Activated T-helper 1 cell treated with Interleukin-2 at 50 U/mL for 16 hours (primary cell): ENCODE results near the gene RASGRP3.
"Not testable (repeated sequence)": the region's sequence is repeated elsewhere in the genome, so short reads cannot be mapped to it uniquely, and the experiment has no call there.

Experiments
- DNase-seq: peaks from one replicate; pipeline ENCODE4 v3.0.0-alpha.2; 2020; ENCODE audit warnings: low read depth

The RASGRP3 gene

DNA sequence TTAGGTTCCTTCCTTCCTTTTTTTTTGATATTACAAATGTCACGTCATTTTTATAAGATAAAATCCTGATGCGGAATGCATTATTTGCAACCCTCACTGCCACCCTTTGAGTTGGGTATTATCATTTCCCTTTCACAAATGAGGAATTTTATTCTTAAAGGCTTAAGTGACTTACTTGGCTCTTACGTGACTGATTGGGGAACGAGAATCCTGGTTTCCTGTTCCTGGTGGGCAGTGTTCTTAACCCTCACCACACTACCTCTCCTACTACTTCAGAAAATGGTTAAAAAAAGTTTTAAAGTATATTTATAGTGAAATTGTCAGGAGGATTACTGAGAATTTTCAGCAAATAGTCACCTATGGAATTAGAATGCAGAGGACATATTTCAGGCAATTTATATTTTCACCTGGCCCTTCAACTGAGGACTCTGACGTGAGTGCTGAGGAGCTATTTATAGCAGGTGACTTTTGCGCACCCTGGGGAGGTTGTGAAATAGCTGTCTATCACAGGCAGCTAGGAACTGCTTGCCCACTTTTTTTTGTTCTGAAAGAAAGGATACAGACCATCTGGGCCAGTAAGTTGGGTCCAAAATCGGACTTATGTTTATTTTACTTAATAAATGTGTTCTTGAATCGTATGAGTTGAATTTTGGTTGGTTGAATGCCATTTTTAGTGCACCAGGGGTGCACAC lies 18.7 kb upstream of the RASGRP3 start:
- DNase-seq = no peak

DNA sequence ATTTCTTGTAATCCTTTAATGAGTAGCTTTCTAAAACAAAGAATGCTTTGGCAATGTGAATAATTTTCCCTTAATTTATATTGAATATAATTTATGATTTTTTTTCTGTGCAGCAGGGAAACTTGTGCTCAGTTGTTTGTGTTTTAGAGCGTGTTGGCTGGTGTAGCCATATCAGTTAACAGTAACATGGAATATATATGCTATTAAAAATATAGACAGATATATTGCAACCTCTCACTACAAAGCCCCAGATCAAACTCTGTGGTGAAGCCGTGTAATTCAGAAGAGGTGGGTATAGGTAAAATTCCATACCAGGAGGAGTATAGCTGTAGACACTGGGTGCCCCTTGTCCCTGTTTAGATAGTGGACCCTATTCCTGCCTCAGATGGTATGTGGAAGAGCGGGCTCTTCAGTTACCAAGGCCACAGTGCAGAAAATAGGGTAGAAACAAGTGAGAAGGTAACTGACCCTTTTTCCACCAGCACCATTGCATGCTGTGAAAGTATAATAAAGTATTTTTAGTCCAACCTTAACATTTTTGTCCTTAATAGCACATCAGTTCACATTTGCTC lies 18.1 kb upstream of the RASGRP3 start:
- no peak for DNase-seq

DNA sequence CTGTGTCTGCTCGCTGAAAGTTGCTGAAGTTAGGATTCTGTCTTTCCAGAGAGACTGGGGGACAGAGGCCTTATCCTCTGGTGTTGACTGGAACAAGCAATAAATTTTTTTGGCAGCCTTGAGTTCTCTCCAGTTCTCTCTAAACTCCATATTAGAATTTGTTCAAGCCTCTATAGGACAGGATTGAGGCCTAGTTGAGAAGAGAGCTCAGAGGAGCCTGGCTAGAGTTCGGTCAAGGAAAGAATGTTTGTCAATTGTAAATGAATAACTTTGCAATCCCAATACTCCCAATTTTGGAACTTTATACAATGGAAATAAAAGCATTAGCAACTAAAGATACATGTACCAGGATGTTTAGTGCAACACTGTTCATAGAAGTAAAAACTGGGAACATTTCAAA lies 16.7 kb upstream of the RASGRP3 start:
- DNase-seq = no peak

DNA sequence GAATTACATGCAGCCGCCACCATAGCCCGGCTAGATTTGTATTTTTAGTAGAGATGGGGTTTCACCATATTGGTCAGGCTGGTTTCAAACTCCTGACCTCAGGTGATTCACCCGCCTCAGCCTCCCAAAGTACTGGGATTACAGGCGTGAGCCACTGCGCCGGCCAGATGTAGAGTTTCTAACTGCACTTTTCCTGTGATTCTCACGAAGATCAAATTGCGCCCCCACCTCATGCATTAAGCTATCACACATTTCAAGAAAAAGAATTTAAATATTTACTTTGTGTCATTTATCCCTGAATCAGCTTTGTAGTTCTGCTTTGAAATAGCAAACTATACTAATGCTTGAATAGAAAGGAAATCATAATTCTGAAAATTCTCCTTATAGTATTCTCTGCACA lies 13.9 kb upstream of the RASGRP3 start:
- not testable (repeated sequence) for DNase-seq

DNA sequence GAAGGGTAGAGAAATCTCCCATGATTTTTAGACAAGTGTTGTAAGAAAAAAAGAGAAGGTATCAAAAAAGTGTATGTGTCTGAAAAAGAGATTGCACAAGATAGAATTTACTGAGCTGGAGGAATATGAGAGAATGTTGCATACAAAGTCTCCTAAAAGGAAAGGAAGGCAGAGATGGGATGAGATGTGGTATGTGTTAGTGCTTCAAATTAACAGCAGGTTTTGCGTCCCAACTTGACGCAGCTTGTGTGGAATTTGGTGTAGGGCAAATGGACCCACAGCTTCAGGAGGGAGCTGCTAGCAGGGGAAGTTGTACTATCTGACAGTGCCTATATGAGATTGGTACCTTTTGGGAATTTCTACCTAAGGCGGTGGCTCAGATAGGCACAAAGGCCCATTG lies 9.0 kb upstream of the RASGRP3 start:
- no peak for DNase-seq

DNA sequence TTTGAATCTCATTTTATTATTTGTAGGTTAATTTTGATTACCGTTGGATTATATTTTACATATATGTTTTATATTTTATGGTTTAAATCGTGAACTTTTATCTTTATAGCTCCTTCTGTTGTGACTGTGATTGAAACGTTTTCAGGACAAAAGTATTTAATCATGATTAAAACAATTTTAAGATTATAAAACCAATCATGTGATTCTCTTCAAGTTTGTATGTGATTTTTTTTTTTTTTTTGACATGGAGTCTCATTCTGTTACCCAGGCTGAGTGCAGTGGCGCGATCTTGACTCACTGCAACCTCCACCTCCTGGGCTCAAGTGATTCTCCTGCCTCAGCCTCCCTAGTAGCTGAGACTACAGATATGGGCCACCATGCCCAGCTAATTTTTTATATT lies 7.2 kb upstream of the RASGRP3 start:
- no peak for DNase-seq

DNA sequence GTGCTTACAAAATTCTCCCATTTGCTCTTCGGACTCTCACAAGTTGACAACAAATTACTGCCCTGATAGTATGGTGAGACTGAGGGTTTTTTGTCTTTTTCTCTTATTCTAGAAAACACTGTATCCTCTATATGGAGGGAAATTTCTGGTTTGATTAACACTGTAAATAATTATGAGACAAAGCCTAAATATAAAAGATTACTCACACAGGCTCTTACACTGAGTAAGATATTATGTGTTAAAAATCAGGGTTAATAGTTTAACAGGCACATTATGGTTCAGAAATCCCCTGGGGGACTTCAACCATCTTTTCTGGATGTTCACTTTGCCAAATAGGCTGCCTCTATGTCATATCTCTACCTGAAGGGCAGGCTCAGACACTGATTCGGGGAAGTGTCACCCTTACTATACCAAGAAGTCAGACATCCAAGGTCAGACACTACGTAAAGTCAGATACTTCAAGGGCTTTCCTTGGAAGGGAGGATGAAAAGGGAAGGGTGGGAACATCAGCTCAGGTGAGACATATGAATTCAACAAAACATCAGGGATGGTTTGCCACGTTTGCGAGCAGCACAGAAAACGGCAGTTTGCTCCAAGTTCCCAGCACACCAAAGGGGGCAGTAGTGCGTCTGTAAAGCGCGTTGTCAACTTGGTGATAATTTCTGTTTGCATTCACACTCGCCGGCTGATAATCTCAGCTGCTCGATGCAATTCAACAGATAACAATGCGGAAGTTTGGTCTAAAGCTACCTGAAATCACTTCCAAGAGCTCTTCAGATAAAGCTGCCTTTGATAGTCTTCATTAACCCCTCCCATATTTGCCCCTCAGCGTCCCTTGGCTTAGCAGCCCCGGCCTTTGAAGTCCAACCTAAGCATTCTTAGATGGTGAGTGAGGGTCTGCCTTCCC lies 972 bp upstream of the RASGRP3 start:
- DNase-seq = peak; percentile 60

DNA sequence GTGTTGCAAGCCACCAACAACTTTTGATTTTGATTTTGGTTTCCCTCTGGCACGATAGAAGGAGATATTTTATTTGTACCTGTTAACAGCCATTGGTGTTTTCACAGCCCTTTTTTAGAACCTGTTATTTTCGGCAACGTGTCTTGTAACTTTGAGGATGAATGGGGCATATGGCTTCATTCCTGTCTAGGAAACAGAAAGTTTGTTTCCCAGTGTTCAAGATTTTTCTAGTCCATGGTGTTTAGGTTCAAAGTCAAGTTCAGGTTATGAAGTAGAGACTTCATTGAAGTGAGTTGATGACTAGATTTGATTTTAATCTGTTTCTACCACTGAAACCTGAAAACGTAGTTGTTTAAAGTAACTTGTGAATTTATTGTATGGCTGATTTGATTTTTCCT lies 343 bp downstream of the RASGRP3 start:
- no peak for DNase-seq

DNA sequence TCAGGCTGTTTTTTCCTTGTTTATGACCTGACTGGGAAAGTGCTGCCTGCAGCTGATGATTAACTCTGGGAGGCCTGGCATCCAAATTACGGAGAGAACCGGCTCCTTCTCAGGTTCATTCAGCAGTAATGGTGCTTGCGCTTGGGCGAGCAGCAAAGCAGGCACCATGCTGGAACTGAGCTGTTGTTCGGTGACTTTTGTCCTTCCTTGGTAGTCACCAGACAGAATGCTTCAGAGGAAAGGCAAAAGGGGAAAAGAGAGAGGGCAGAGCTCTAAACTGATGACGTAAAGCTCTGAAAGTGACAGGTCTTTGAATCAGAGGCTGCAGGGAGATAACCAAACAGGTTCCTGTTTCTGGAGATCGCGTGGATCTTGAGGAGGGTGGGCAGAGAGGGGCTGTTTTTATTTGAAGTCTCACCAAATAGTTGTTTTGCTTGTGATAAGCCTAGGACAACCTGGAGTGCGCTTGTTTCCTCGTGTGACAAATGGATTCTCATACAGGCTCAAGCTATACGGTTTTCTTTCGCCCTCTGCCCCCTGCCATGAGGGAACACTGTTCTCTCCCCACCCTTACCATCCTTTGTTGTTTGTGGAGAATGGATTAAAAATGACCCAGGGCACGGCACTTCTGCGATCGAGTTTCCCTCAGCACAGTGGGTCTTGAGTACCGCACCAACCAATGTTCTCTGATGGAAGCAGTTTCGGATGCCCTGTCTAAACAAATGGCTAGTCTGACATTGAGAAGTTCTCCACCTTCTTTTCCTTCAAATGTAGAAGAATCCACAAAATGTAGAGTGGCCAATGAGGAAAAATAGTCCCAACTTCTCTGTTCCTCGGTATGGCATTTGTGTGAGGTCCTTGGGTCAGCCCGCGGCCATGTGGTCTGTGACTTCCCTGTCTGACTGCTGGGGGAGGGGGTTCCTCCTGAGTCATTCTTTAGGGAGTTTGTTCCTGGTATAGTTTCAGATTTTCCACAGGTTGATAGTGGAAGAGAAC lies 1.3 kb downstream of the RASGRP3 start:
- no peak for DNase-seq

DNA sequence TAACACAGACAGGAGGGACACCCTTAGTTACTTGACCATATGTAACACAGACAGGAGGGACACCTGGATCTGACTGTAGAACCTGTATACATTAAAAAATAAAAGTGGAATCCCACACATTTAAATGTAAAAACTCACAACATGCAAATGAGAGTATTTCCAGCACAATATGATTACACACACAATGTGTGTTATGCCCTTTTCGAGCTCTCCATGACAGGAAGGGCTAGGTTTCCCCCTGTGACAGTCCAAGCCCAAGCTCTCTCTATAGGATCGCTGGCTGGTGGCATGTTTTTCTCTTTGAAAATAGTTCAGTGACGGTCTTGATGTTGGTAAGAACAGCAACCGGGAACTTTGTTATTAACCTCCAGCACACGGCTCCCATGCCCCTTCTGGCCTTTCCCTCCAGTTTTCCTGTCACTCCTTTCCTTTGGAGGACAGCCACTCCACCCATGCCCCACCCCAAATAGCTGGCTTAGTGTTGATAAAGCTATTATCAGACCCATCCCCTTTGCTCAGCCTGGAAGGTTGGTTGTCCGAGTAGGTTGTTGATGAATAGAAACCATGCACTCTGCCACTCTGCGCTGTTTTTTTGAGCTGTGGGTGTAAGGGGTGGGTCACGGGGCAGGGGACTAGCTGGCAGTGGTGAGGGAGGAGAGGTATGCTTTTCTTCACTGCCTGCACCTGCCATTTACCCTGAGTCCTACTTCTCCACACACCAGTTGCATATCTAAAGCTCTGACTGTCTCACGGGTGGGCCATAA lies 2.7 kb downstream of the RASGRP3 start:
- no peak for DNase-seq

DNA sequence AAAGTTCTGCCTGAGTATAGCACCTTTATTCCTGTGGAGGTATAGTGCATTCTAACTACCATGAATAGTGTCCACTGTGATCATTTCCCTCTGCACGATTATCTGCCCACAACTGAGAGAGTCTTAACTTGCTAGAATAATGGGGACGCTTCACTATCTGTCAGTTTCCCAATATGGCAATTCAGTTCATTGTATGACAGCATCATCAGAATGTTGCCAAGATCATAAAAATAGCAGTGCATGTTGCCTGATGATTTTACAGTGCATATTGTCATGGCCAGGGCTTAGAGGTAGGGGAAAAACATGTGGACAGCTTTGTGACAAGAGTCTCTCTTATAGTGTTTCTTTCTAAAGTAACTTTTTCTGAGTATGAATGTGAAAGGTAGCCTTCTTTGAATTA lies 6.1 kb downstream of the RASGRP3 start:
- no peak for DNase-seq

DNA sequence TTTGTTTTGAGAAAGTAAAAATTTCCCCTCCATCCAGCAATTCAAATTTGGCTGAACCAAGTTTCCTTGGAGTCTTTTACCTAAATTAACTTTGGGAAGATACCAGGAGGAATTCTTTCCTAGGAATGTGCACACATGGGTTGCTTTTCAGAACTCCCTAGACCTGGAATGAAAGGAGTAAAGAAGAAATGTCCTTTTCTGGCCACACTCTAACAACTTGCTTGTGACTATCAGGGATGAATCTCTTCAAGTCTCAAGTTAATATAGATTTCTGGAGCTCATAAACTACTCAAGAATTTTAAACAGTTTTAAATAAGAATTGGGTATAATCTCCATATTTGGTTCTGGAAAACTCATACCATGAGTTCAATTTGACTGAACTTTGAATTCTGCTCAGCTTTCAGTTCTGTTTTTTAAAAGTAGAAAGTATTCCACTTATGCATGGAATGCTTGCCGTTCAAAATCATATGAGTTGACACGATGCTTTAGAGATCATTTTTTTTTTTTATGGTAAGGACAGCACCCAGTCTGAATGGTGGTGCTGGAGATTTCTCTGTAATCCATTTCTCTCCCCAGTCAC lies 7.7 kb downstream of the RASGRP3 start:
- no peak for DNase-seq

DNA sequence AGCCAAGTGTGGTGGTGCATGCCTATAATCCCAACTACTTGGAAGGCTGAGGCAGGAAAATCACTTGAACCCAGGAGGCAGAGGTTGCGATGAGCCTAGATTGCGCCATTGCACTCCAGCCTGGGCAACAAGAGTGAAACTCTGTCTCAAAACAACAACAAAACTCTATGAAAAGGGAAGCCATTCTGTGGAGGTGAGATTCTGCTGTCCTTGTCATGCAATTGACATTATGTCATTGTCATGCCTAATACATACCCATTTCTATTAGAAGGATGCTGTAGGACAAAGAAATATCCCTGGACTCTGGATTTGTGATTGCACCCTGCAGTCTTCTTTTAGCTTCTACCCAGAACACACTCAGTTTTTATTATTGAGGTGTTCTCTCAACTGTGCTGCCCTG lies 8.6 kb downstream of the RASGRP3 start:
- no peak for DNase-seq

DNA sequence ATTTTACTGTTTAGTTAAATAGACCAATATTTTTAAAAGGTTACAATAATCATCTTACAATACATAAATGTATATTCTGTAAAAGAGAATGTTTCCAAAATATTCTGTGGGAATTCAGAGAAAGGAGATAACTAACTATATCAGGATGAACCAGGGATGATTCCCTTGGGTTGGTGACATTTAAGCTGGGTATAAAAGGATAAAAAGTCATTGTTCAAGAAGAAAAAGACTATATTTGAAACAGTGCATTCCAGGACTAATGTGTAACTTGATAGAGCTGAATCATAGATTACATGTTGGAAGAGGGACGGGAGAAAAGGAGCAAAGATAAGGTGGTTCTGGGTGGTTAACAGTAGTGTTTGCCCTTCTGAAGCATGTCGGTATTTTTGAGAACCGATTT lies 10.1 kb downstream of the RASGRP3 start:
- no peak for DNase-seq

DNA sequence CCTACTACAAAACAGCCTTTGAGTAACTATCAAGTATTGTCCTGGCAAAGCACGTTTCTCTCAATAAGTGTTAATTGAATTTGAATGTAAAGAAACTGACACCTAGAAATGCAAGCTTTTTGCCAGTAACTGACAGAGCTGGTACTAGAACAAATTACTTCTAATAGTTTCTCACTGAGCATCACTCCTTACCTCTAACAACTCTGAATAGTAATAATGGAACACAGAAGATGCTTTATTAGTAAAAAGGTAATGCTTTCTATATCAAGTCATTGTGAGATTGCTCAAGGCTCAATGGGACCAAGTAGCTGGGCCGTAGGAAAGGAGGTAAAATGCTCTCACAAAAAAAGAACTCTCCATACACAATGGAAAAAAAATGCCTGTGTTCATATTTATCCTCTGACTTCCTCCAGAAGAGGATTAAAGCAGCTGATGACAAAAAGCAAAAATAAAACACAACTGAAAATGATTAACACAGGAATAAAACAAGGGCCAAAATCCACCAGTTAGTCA lies 11.8 kb downstream of the RASGRP3 start:
- DNase-seq = no peak

DNA sequence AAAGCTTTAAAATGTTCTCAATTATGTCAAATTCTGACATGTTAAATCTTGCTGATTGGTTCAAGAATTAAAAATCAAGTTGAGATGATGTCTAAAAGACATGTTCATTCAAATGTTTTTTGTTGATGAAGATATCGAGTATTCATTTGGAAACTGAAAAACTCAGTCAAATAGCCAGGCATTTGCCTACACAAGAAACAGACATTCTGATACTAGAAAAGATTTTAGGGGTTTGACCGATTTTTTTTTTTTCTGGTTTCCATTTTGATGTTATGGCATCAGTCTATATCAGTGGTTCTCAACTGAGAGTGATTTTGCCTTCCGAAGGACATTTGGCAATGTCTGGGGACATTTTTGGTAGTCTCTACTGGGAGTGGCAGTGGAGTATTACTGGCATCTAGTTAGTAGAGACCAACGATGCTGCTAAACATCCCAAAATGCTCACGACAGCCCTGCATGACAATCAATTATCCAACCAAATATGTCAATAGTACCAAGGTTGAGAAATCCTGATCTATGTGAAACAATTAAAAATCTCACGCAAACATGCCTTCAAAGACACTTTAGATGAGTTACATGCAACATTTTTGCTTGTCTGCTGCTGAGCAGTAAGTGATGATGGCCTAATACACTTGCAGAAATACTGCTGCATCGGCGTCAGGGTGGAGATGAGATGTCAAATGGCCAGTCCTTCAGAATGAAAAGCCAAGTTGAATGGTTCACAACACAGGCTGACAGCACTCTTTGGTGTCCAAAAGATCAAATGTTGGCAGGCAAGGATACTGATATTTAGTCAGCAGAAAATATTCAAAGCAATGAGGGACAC lies 12.5 kb downstream of the RASGRP3 start:
- no peak for DNase-seq

DNA sequence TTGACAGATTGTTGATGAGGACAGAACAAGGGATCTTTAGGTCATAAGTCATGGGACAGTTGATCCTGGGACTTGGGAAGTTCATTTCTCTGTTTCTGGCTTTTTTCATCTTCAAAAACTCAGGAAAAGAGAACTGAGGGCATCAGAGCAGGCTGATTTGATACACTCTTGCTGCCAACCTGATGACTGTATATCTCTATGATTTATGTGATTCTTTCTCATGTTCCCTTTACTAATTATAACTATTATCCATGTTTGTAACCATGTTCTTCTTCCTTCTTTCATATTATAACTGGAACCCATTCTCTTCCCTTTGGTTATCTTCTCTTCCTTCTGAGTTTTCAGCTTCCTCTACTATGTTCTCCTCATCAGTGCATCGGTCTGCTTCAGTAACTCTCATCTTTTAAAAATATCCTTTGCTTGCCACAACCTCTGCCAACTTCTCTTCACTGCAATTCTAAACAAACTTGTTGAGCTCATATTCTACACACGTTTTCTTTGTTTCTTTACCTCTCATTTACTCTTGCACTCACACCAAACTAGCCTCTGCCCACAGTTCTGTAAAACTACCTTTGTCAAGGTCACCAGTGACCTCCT lies 13.5 kb downstream of the RASGRP3 start:
- DNase-seq = no peak

DNA sequence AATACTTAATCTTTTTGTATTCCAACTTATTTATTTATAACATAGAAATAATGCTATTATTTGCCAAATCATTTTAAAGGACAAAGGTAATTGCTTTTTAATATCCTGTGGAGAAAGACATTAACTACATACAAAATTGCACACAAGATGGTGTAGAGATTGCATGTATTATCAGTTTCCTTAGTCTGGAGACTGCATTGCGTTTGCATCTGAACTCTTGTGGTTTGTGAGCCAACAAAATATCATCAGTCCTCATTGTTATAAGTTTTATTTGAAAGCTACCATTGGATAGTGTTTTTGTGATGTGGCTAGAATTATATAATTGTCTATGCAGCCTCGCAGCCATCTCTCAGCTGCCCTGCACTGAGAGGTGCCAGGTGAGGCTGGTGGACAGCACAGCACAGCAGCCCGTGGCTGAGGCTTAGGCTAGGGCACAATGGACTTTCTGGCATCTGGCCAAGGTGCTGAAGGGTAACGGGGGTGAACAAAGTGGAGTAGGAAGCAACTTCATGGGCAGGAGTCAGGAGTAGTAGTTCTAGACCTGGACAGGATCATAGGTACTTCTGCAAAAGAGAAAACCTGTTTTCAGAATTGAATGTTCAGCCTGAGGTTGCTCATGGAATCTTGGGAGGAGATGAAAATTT lies 15.1 kb downstream of the RASGRP3 start:
- DNase-seq = no peak
